GM18868 (cell line): ENCODE data around the gene SNAP91.
"Not testable (repeated sequence)": the region's sequence is repeated elsewhere in the genome, so short reads cannot be mapped to it uniquely, and the experiment has no call there.

ENCODE experiments used
- ATAC-seq: cut with Tn5 transposase; IDR thresholded peaks from one replicate; pipeline ENCODE4 v1.9.1; 2021; ENCODE audit warnings: mild to moderate bottlenecking, moderate library complexity; ENCODE audit not compliant: unreplicated experiment

SNAP91 gene

GRCh38 chr6:83708970-83709747 is at the start of gene SNAP91:
TSS of gene SNAP91 (minus strand) at chr6:83709101. CDS start at chr6:83707927, 1,174 bp downstream.
- peak; percentile 75 for ATAC-seq

- ATAC-seq, result no peak
These were observed 49.6 kb upstream of the SNAP91 start for GRCh38 chr6:83758533-83758932.

GRCh38 chr6:83757021-83757420 is 48.1 kb upstream of the SNAP91 start:
- no peak for ATAC-seq

GRCh38 chr6:83756565-83756964 is 47.7 kb upstream of the SNAP91 start:
- ATAC-seq, result no peak

- ATAC-seq, result not testable (repeated sequence)
These were observed 43.5 kb upstream of the SNAP91 start for GRCh38 chr6:83752375-83752774.

- no peak for ATAC-seq
These were observed 32.2 kb upstream of the SNAP91 start for GRCh38 chr6:83741089-83741488.

- no peak for ATAC-seq
These were observed 26.6 kb upstream of the SNAP91 start for GRCh38 chr6:83735461-83735860.

- no peak for ATAC-seq
These were observed 21.0 kb upstream of the SNAP91 start for GRCh38 chr6:83729871-83730270.

GRCh38 chr6:83722876-83723275 is 14.0 kb upstream of the SNAP91 start:
- ATAC-seq, result no peak

GRCh38 chr6:83717809-83718208 is 8.9 kb upstream of the SNAP91 start:
- ATAC-seq, result no peak

- no peak for ATAC-seq
These were observed 3.1 kb upstream of the SNAP91 start for GRCh38 chr6:83711958-83712357.

GRCh38 chr6:83709748-83710050 is 798 bp upstream of the SNAP91 start:
- no peak for ATAC-seq

- ATAC-seq, result peak; percentile 49
These were observed 343 bp downstream of the SNAP91 start for GRCh38 chr6:83708546-83708969.

GRCh38 chr6:83707829-83708545 is 914 bp downstream of the SNAP91 start:
- peak; percentile 9 for ATAC-seq

GRCh38 chr6:83702749-83703148 is 6.2 kb downstream of the SNAP91 start:
- ATAC-seq, result no peak

- ATAC-seq, result peak; percentile 76
These were observed 6.8 kb downstream of the SNAP91 start for GRCh38 chr6:83702077-83702476.

GRCh38 chr6:83696674-83697073 is 12.2 kb downstream of the SNAP91 start:
- no peak for ATAC-seq

- ATAC-seq, result no peak
These were observed 23.4 kb downstream of the SNAP91 start for GRCh38 chr6:83685481-83685880.

GRCh38 chr6:83677791-83678190 is 31.1 kb downstream of the SNAP91 start:
- ATAC-seq, result no peak

GRCh38 chr6:83637953-83638352 is 70.9 kb downstream of the SNAP91 start:
- no peak for ATAC-seq

GRCh38 chr6:83636800-83637199 is 72.1 kb downstream of the SNAP91 start:
- ATAC-seq, result no peak

GRCh38 chr6:83633609-83634008 is 75.3 kb downstream of the SNAP91 start:
- ATAC-seq, result no peak
